GM11168 (cell line): ENCODE results near the gene TET2.

Source experiments
- in situ Hi-C: fragments of 300-500 bp; cut with MboI; formaldehyde crosslinking; loops from one replicate; pipeline ENCODE4 v1.12.0; 2022; ENCODE audit warnings: low sequenced_read_pairs; ENCODE audit not compliant: unreplicated experiment

TET2 gene

GRCh38 chr4:105139646-105140045 is 7.0 kb upstream of the TET2 start:
- in situ Hi-C loops, result loop anchor here (10.0 kb wide), 2 partner anchors 165 to 335 kb away; partner anchors contain the start of gene PPA2

- in situ Hi-C loops, result no loop called here
Measured at GRCh38 chr4:105140684-105141490, 5.8 kb upstream of the TET2 start.

GRCh38 chr4:105145156-105145902 is 1.3 kb upstream of the TET2 start:
- in situ Hi-C loops, result no loop called here

- in situ Hi-C loops, result no loop called here
Measured at GRCh38 chr4:105145903-105146275, 787 bp upstream of the TET2 start.

- in situ Hi-C loops, result no loop called here
Measured at GRCh38 chr4:105147016-105147552, 408 bp downstream of the TET2 start.

GRCh38 chr4:105147553-105148161 is 981 bp downstream of the TET2 start:
- in situ Hi-C loops, result no loop called here

- in situ Hi-C loops, result no loop called here
Measured at GRCh38 chr4:105148356-105148755, 1.7 kb downstream of the TET2 start.

GRCh38 chr4:105148776-105149175 is 2.1 kb downstream of the TET2 start:
- in situ Hi-C loops, result no loop called here

GRCh38 chr4:105149771-105150170 is 3.1 kb downstream of the TET2 start:
- in situ Hi-C loops, result no loop called here

- in situ Hi-C loops, result no loop called here
Measured at GRCh38 chr4:105150503-105150902, 3.8 kb downstream of the TET2 start.

GRCh38 chr4:105153749-105154148 is 7.1 kb downstream of the TET2 start:
- in situ Hi-C loops, result no loop called here

- in situ Hi-C loops, result no loop called here
Measured at GRCh38 chr4:105154576-105154975, 7.9 kb downstream of the TET2 start.

GRCh38 chr4:105155426-105155825 is 8.8 kb downstream of the TET2 start:
- in situ Hi-C loops, result no loop called here

- in situ Hi-C loops, result no loop called here
Measured at GRCh38 chr4:105158837-105159236, 12.2 kb downstream of the TET2 start.

- in situ Hi-C loops, result no loop called here
Measured at GRCh38 chr4:105162123-105162796, 15.6 kb downstream of the TET2 start.

GRCh38 chr4:105164548-105164947 is 17.9 kb downstream of the TET2 start:
- in situ Hi-C loops, result no loop called here

GRCh38 chr4:105166066-105166465 is 19.4 kb downstream of the TET2 start:
- in situ Hi-C loops, result no loop called here

GRCh38 chr4:105170711-105171110 is 24.0 kb downstream of the TET2 start:
- in situ Hi-C loops, result no loop called here

- in situ Hi-C loops, result no loop called here
Measured at GRCh38 chr4:105171912-105172311, 25.2 kb downstream of the TET2 start.

GRCh38 chr4:105174098-105174497 is 27.4 kb downstream of the TET2 start:
- in situ Hi-C loops, result no loop called here
